Measurements from ENCODE around the gene SLC27A1.
"Not testable (repeated sequence)": the region's sequence is repeated elsewhere in the genome, so short reads cannot be mapped to it uniquely, and the experiment has no call there.

SLC27A1 gene

DNA sequence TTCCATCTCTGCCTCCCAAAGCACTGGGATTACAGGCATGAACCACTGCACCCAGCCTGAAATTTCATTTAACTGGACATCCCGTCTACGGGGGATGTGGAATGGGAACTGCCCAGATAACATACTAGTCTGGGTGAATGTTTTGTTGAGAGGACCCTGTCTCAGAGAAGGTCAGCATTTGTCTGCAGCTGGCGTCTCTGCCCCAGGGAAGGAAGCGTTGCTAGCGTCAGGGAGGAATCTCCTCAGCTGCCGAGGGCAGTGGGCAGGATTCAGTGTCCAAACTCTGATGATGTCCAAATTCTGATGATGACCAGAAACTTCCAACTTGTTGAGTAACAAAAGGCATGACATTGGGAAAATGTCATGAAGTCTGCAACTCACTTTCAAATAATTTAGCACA, 12.7 kb upstream of the SLC27A1 start:
- no peak for DNase-seq

DNA sequence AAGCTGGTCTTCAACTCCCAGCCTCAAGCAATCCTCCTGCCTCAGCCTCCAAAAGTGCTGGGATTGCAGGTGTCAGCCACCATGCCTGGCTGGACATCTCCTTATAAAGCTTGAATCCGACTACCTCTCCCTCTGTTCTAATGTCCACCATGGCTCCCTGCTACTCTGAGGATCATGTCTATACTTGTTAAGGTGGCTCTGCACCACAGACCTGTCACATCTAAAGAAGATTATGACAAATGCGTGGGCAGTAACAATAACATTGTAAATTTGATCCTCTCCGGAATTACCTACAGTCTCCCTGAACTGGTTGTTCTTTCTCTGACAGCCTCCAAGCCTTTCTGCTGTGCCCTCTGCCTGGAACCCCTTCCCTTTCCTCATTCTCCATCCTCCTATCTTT, 11.4 kb upstream of the SLC27A1 start:
- no peak for DNase-seq

GRCh38 chr19:17460372-17461230, 9.7 kb upstream of the SLC27A1 start, which contains the start of gene NXNL1:
TSS of gene NXNL1 (minus strand) at chr19:17460926. CDS start at chr19:17460869, 57 bp downstream.
- DNase-seq = no peak

DNA sequence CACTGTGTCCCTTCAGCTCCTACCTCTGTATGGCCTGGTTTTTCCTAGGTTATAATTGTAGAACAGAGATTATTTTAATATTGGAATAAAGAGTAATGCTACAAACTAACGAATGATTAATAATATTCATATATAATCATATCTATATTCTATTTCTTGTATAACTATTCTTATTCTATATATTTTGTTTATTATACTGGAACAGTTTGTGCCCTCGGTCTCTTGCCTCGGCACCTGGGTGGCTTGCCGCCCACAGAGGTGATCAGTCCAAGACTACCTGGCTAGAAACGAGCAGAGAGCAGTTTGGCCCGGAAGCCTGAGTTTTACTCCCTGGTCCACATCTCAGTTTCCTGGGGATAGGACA, 3.9 kb upstream of the SLC27A1 start:
- DNase-seq = no peak

DNA sequence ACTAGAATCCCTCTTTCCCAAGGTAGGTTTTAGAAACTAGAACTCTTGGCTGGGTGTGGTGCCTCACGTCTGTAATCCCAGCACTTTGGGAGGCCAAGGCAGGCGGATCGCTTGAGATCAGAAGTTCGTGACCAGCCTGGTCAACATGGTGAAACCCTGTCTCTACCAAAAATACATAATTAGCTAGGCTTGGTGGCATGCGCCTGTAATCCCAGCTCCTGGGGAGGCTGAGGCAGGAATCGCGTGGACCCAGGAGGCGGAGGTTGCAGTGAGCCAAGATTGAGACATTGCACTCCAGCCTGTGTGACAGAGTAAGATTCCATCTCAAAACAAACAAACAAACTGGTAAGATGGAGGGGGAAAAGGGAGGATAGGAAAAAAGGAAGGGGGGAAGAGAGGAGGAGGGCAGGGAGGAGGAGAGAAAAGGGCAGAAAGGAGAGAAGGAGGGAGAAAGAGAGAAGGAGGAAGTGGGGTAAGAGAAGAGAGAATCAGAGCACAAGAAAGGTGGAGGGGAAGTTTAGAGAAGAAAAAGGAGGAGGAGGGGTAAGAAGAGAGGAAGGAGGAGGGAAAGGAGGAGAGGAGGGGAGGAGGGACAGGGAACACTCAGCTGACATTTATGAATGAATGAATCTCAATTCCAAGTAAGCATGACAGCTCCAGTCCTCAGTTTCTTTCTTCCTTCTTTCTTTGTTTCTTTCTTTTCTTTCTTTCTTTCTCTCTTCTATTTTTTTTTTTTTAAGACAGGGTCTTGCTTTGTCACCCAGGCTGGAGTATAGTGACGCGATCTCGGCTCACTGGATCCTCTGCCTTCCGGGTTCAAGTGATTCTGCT, 2.6 kb upstream of the SLC27A1 start:
- no peak for DNase-seq

- no peak for DNase-seq
These were observed 1.8 kb upstream of the SLC27A1 start for GRCh38 chr19:17468302-17469091.

DNA sequence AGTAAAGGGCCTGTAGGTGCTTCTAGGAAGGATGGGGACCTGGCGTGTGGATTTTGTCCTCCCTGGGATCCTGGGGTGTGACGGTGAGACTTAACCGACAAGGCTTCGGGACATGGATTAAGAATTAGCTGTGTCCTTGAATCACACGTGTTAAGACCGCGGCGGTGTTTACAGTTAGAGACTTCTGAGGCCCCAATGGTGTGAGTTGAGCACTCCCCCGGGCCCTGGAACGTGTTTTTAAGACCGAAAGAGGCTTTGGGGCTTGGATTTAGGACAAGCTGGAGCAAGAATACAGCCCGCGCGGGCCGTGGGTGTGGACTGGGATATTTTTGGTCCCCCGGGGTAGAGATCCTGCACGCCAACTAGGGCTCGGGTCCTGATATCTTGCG, 1.2 kb upstream of the SLC27A1 start:
- no peak for DNase-seq

DNA sequence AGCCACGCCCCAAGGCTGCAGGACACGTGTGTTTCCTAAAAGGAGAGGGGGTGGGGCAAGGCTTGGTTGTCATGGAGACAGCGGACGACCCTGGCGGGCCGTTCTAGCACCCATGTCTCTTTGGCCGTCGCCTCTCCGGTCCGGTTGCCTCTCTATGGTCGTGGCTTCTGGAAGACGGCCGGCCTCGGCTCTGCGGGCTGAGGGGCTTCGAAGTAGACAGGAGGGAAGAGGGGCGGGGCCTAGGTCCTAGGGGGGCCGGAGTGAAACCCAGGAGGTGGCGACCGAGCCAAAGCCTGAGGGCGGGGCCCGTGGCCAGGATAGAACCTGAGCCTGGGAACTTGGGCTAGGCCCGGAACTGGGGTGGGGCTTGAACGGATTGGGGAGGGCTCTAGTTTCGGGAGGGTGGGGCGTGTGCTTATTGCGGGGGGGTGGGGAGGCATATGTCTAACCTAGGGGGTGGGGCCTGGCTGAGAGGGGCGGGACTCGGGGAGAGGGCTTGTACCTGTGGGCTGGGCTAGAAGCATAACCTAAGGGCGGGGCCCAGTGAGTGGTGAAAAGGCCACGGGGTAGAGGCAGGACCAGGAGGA, 750 bp upstream of the SLC27A1 start:
- peak; percentile 87 for DNase-seq

GRCh38 chr19:17471410-17472125, 1.2 kb downstream of the SLC27A1 start:
- DNase-seq = no peak

- no peak for DNase-seq
These were observed 2.7 kb downstream of the SLC27A1 start for GRCh38 chr19:17473041-17473440.

DNA sequence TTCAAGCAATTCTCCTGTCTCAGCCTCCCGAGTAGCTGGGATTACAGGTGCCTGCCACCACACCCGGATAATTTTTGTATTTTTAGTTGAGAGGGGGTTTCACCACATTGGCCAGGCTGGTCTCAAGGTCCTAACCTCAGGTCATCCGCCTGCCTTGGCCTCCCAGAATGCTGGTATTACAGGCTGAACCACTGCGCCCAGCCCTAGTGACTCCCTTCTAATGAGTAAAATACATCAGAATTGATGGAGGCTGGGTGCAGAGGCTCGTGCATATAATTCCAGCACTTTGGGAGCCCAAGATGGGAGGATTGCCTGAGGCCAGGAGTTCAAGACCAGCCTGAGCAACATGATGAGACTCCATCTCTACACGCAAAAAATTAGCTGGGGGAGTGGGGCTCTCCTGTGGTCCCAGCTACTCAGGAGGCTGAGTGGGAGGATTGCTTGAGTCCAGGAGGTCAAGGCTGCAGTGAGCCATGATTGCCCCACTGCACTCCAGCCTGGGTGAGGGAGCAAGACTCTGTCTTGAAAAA, 4.8 kb downstream of the SLC27A1 start:
- not testable (repeated sequence) for DNase-seq

GRCh38 chr19:17475541-17476115, 5.3 kb downstream of the SLC27A1 start:
- DNase-seq = no peak

DNA sequence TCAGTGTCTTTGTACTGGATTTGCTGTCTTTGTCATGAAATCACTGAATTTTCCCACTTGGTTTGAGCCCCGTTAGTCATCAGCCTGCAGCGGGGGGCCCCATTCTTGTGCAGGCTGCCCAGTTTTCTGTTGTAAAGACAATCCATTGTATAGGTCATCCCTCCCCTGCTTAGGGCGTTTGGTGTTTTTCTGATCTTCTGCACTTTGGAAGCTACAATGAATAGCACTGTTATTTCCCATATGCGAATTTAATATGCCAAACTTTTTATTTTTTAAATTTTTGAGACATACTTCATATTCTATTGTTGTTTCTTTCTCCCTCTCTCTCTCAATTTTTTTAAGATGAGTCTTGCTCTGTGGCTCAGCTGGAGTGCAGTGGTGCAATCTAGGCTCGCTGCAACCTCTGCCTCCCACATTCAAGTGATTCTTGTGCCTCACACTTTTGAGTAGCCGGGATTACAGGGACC, 9.0 kb downstream of the SLC27A1 start:
- no peak for DNase-seq

DNA sequence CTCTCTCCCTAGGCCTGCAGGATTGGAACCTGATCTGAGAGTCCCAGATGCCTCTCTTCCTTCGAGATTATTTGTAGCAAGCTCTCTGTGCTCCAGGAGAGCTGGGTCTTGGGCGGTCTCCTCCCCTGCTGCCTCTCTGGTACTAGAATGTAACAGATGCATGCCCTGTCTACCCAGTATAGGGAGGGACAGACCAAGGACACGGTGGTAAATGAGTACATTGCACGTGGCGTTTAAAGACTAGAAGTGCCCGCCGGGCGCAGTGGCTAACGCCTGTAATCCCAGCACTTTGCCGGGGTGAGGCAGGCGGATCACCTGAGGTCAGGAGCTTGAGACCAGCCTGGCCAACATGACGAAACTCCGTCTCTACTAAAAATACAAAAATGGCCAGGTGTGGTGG, 11.7 kb downstream of the SLC27A1 start:
- DNase-seq = no peak

DNA sequence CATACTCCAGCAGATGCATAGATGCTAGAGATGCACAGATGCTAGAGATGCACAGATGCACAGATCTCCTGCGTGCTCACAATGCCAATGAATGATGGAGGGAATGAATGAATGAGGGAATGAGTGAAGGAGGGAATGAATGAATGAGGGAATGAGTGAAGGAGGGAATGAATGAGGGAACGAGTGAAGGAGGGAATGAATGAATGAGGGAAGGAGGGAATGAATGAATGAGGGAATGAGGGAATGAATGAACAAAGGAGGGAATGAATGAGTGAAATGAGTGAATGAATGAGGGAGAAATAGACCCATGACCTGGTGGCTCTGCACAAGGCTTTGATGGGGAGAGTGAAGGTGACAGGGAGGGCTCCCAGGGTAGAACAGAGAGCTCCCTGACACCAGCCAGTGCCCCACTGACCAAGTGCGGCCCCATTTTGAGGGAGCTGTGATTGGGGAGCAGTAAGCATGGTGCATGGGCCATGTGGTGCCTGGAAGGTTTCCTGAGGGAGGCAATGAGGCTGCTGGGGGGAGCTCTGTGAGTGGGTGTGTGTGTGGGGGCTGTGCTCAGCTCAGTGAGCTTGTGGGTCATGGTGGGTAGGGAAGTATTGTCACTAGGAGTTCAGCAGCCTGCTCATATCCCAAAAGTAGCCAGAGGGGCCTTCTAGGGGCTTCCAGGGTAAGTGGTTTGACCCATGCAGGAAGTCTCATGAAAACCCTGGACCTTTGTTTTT, 12.7 kb downstream of the SLC27A1 start:
- no peak for DNase-seq

GRCh38 chr19:17483605-17484002, 13.3 kb downstream of the SLC27A1 start:
- DNase-seq = no peak

GRCh38 chr19:17484520-17485185, 14.3 kb downstream of the SLC27A1 start:
- no peak for DNase-seq

- no peak for DNase-seq
These were observed 16.4 kb downstream of the SLC27A1 start for GRCh38 chr19:17486545-17487240.

Data from central memory CD4-positive, alpha-beta T cell (primary cell).